Endothelial cell of umbilical vein (primary cell): ENCODE data around the gene MRPL2.

Source experiments
- CTCF ChIP-seq, 2 donors: IDR thresholded peaks; 1 replicate in 1 of 2; 2 replicates in 1 of 2; pipeline ENCODE4 v1.5.1; 2011; ENCODE audit warnings: low read length in 2 of 2, mild to moderate bottlenecking in 2 of 2, moderate library complexity in 2 of 2, control low read depth in 1 of 2, inconsistent platforms in 1 of 2, low read depth in 1 of 2; ENCODE audit not compliant: insufficient read depth in 1 of 2; ENCODE audit errors: extremely low read depth in 1 of 2
- EZH2 ChIP-seq: IDR thresholded peaks from 2 replicates; pipeline ENCODE4 v1.6.1; 2012; ENCODE audit warnings: borderline replicate concordance, low read depth, mild to moderate bottlenecking, moderate library complexity, low read length, inconsistent platforms; ENCODE audit not compliant: severe bottlenecking
- FOS ChIP-seq: IDR thresholded peaks from 2 replicates; pipeline ENCODE4 v1.6.1; 2011; ENCODE audit warnings: mild to moderate bottlenecking, low read length, moderate library complexity, borderline replicate concordance; ENCODE audit not compliant: insufficient read depth
- JUN ChIP-seq: IDR thresholded peaks from 2 replicates; pipeline ENCODE4 v1.6.1; 2011; ENCODE audit warnings: borderline replicate concordance, low read depth; ENCODE audit not compliant: insufficient read length, insufficient read depth
- MAX ChIP-seq: IDR thresholded peaks from 2 replicates; pipeline ENCODE4 v1.6.1; 2011; ENCODE audit not compliant: insufficient read depth, insufficient read length
- POLR2A ChIP-seq: IDR thresholded peaks from 2 replicates; pipeline ENCODE4 v1.6.1; 2012; ENCODE audit warnings: low read depth, mild to moderate bottlenecking, control low read depth, low read length
- POLR2AphosphoS5 ChIP-seq: IDR thresholded peaks from 2 replicates; pipeline ENCODE4 v1.6.1; 2012; ENCODE audit warnings: low read depth, mild to moderate bottlenecking, control low read depth, low read length, moderate library complexity; ENCODE audit not compliant: insufficient read depth

DNA sequence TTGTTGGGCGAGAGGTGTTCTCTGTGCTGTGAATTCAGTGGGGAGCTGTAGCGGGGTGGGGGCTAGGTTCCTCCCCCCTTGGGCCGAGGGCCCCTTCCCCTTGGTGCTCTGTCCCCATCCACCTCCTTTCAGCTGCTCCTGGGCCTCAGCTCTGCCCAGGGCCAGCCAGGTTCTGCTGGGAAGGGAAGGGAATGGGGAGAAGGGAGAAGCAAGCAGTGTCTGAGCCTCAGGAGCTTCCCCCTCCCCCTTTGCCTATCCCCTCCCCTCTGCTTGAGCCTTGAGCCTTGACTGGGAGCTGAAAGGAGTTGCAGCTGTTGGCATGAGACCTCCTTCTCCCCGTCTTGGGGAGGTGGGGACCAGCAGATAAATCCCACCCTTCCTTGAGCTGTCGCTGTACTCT is 38.4 kb downstream of the MRPL2 start:
- TF ChIP-seq MAX: no peak
- no peak for TF ChIP-seq POLR2A
- no peak for TF ChIP-seq CTCF (IDR thresholded peaks at IDR 0.05; ENCODE audit: extremely low read depth in 1 of 2, insufficient read depth in 1 of 2, low read depth in 1 of 2, low read length in 2 of 2)
- no peak for TF ChIP-seq JUN
- TF ChIP-seq POLR2AphosphoS5: no peak
- TF ChIP-seq EZH2: no peak
- no peak for TF ChIP-seq FOS
